KMS-11 (cell line): ENCODE data around the gene CFAP410.

Experiments
- H2AFZ ChIP-seq: fragments of 200-600 bp; sonication (generic); 2 replicates; pipeline ENCODE4 v1.6.1; 2016; ENCODE audit warnings: antibody characterized with exemption, mixed run types, low read depth
- H3K27ac ChIP-seq: fragments of 200-600 bp; sonication (generic); 2 replicates; pipeline ENCODE4 v1.6.1; 2016; ENCODE audit warnings: mild to moderate bottlenecking, mixed run types
- H3K27me3 ChIP-seq: fragments of 200-600 bp; sonication (generic); 2 replicates; pipeline ENCODE4 v1.6.1; 2017; ENCODE audit warnings: mild to moderate bottlenecking, low read depth, mixed run types, moderate library complexity; ENCODE audit not compliant: insufficient read depth
- H3K36me3 ChIP-seq: fragments of 200-600 bp; sonication (generic); 2 replicates; pipeline ENCODE4 v1.6.1; 2017; ENCODE audit warnings: mild to moderate bottlenecking, mixed run types; ENCODE audit not compliant: insufficient read depth
- H3K4me1 ChIP-seq: fragments of 200-600 bp; sonication (generic); 2 replicates; pipeline ENCODE4 v1.6.1; 2016; ENCODE audit warnings: mild to moderate bottlenecking, low read depth, mixed run types; ENCODE audit not compliant: poor library complexity, severe bottlenecking
- H3K4me2 ChIP-seq: fragments of 200-600 bp; sonication (generic); 2 replicates; pipeline ENCODE4 v1.7.0; 2016; ENCODE audit warnings: mild to moderate bottlenecking, mixed run types
- H3K4me3 ChIP-seq: fragments of 200-600 bp; sonication (generic); IDR thresholded peaks from 2 replicates; pipeline ENCODE4 v1.6.1; 2017; ENCODE audit warnings: low read depth, low read length, mixed read lengths; ENCODE audit not compliant: insufficient read depth
- H3K79me2 ChIP-seq: fragments of 200-600 bp; sonication (generic); 2 replicates; pipeline ENCODE4 v1.6.1; 2016; ENCODE audit warnings: low read depth, mixed run types; ENCODE audit not compliant: insufficient read depth
- H3K9ac ChIP-seq: fragments of 200-600 bp; sonication (generic); 2 replicates; pipeline ENCODE4 v1.6.1; 2016; ENCODE audit warnings: mild to moderate bottlenecking, mixed run types
- H4K20me1 ChIP-seq: fragments of 200-600 bp; sonication (generic); 2 replicates; pipeline ENCODE4 v1.6.1; 2016; ENCODE audit warnings: mild to moderate bottlenecking, mixed run types; ENCODE audit not compliant: insufficient read depth
- TF ChIP-seq, protein P1 (sequence below): fragments of 200-600 bp; sonication (generic); conservative IDR thresholded peaks from 2 replicates; pipeline ENCODE4 v1.6.1; 2017; ENCODE audit warnings: low read depth, mild to moderate bottlenecking, antibody characterized with exemption, low read length, moderate library complexity, mixed read lengths

Gene CFAP410

DNA sequence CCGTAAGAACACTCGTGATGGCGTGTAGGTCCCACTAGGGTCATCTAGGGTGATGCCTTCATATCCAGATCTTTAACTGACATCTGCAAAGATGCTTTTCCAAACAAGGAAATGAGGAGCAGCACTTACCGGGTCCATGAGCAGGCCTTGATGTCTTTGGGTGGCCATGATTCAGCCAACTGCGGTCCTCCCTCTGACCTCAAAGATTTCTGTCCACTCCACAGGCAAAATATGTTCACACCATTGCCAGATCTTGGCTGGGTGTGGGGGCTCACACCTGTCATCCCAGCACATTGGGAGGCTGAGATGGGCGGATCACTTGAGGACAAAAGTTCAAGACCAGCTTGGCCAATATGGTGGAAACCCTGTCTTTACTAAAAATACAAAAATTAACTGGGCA lies 32.4 kb upstream of the CFAP410 start:
- Histone ChIP-seq H4K20me1 (no peaks in the 10 kb centered on the region), H3K4me3 (no peak overlapping the region), H3K36me3 (no peaks in the 10 kb centered on the region), H3K4me1 (no peaks in the 10 kb centered on the region), H3K9ac (no peak overlapping the region), H3K4me2 (no peak overlapping the region), H3K79me2 (no peaks in the 10 kb centered on the region), H2AFZ (no peak overlapping the region), H3K27ac (no peak overlapping the region), H3K27me3 (peaks cover 71% of the 10 kb centered on the region)
- TF ChIP-seq, protein P1, sequence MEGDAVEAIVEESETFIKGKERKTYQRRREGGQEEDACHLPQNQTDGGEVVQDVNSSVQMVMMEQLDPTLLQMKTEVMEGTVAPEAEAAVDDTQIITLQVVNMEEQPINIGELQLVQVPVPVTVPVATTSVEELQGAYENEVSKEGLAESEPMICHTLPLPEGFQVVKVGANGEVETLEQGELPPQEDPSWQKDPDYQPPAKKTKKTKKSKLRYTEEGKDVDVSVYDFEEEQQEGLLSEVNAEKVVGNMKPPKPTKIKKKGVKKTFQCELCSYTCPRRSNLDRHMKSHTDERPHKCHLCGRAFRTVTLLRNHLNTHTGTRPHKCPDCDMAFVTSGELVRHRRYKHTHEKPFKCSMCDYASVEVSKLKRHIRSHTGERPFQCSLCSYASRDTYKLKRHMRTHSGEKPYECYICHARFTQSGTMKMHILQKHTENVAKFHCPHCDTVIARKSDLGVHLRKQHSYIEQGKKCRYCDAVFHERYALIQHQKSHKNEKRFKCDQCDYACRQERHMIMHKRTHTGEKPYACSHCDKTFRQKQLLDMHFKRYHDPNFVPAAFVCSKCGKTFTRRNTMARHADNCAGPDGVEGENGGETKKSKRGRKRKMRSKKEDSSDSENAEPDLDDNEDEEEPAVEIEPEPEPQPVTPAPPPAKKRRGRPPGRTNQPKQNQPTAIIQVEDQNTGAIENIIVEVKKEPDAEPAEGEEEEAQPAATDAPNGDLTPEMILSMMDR = no peak

DNA sequence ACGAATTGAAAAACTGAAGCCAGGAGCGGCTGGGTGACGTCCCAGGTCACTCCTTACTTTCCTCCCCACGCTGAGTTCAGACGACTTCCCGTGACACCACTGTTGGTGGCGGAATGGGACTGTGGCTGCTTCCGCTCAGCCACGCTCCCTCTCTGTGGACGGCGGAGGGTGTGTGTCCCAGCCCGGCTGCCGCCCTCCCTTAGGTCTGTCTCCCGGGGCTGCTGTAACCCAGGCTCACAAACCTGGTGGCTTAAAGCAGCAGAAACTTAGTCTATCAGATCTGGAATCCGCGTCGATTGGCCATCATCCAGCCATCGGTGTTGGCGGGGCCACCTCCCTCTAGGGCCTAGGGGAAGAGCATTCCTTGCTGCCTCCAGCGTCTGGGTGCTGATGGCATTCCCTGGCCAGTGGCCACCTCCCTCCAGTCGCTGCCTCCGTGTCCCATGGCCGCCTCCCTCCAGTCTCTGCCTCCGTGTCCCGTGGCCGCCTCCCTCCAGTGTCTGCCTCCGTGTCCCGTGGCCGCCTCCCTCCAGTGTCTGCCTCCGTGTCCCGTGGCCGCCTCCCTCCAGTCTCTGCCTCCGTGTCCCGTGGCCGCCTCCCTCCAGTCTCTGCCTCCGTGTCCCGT lies 31.7 kb upstream of the CFAP410 start:
- no peaks in the 10 kb centered on the region for H3K79me2 ChIP-seq
- no peaks in the 10 kb centered on the region for H3K36me3 ChIP-seq
- no peak overlapping the region for H3K4me3 ChIP-seq
- H3K9ac ChIP-seq = no peak overlapping the region
- H3K4me1 ChIP-seq = no peaks in the 10 kb centered on the region
- H2AFZ ChIP-seq = no peak overlapping the region
- no peak overlapping the region for H3K4me2 ChIP-seq
- H3K27ac ChIP-seq = no peak overlapping the region
- H3K27me3 ChIP-seq = peaks cover 71% of the 10 kb centered on the region
- TF ChIP-seq, protein P1 = no peak
- no peaks in the 10 kb centered on the region for H4K20me1 ChIP-seq

DNA sequence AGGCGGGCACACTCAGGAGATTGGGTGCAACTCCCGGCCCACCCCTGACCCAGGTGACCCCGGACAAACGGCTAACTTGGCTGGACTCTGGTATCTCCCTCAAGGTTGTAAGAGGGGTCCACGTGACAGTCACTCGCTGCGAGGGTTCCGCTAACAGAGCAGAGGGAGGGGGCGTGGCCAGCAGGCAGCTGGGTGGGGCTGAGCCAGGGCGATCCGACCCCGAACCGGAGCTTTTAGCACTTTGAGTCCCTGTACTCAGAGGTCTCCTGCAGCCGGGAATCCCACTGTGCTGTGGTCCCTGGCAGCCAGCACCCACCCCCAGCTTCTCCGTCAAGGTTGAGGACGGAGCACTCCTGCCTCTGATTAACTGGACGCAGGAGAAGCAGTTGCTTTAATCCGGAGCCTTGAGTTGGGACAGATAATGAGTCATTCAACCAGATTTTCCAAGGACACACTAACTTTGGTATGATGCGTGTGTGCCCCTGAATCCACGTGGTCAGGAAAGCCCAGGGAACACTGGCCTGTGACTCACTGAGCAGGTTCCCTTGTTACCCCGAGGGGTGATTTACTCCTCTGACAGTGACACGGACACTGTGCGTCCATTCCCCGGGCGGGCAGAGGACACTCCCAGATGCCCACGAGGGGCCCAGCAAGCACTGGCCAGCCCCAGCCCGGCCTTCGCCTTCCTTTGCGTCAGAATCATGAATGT lies 31.0 kb upstream of the CFAP410 start:
- TF ChIP-seq, protein P1 = no peak
- Histone ChIP-seq H3K79me2 (no peaks in the 10 kb centered on the region), H4K20me1 (no peaks in the 10 kb centered on the region), H3K4me2 (no peak overlapping the region), H3K36me3 (no peaks in the 10 kb centered on the region), H3K4me3 (no peak overlapping the region), H3K4me1 (no peaks in the 10 kb centered on the region), H3K9ac (no peak overlapping the region), H3K27ac (no peak overlapping the region), H2AFZ (no peak overlapping the region), H3K27me3 (peaks cover 69% of the 10 kb centered on the region)

DNA sequence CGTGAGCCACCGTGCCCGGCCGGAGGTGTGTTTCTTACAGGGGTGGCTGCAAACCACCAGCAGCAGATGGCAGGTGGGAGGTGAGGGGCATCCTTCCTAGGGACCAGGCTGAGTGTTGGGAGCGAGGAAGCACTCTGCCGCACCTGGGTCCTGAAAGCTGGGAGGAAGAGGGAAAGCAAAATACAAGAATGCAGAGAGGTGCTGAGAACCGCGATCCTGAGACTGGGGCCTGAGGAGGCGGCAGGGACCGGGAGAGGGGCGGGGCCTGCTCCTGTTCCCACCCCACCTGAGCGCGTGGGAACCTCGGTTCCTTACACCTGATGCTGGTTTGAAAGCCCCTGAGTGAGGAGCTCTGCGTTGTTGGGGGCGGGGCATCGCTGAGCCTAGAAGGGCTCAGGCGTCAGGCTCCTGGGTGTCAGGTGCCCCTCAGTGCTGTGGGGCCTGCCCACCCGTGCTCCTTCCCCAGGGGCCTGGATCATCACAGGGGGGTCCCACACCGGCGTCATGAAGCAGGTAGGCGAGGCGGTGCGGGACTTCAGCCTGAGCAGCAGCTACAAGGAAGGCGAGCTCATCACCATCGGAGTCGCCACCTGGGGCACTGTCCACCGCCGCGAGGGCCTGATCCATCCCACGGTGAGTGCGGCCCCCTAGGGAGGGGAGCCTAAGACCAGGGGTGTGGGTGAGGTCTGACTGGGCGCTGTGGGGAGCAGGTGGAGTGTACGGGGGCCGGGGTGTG lies 29.7 kb upstream of the CFAP410 start:
- TF ChIP-seq, protein P1 = no peak
- Histone ChIP-seq H3K27me3 (peaks cover 64% of the 10 kb centered on the region), H3K36me3 (no peaks in the 10 kb centered on the region), H3K79me2 (no peaks in the 10 kb centered on the region), H3K4me2 (no peak overlapping the region), H3K27ac (no peak overlapping the region), H4K20me1 (no peaks in the 10 kb centered on the region), H3K9ac (no peak overlapping the region), H3K4me3 (no peak overlapping the region), H3K4me1 (no peaks in the 10 kb centered on the region), H2AFZ (no peak overlapping the region)
